PC-3 (cell line): ENCODE results near the gene ZNF646. TPM values are rescaled to one million over a fixed set of nuclear protein-coding genes. Genes with fewer than 3 reads are reported as not detected.

ENCODE experiments used
- ATAC-seq: fragments of 200-7000 bp; cut with Tn5 transposase; 2 replicates; pipeline ENCODE4 v1.9.1; 2020; ENCODE audit warnings: mild to moderate bottlenecking, moderate library complexity
- Bru-seq: library from RNA; stranded (reverse); fragments of 400-500 nt; gene quantifications from one replicate; lab custom pipeline; 2021; lab: Mats Ljungman, UMichigan
- BruChase-seq, 2 experiments: library from RNA; stranded (reverse); fragments of 400-500 nt; gene quantifications; one replicate each; lab custom pipeline; 2021; lab: Mats Ljungman, UMichigan
- BruUV-seq: library from RNA; stranded (reverse); fragments of 400-500 nt; replicated peaks from 2 replicates; lab custom pipeline; 2021; lab: Mats Ljungman, UMichigan
- CTCF ChIA-PET: fragments of 300-600 bp; sonication (Branson Sonifier 250); formaldehyde crosslinking; loops from one replicate; lab custom pipeline; 2022; ENCODE audit warnings: antibody characterized with exemption; lab: Charles Lee
- POLR2A ChIA-PET: fragments of 300-600 bp; sonication (Branson Sonifier 250); formaldehyde crosslinking; loops from one replicate; lab custom pipeline; 2022; ENCODE audit warnings: antibody characterized with exemption; ENCODE audit not compliant: unreplicated experiment; lab: Charles Lee
- DNase-seq: peaks from one replicate; pipeline ENCODE4 v3.0.0-alpha.2; 2015
- H2AFZ ChIP-seq: fragments of 300-600 bp; sonication (generic); 2 replicates; pipeline ENCODE4 v1.6.0; 2016; ENCODE audit warnings: antibody characterized with exemption, low read length
- H3F3A ChIP-seq: fragments of 300-600 bp; sonication (generic); one replicate; pipeline ENCODE4 v1.6.0; 2017; ENCODE audit warnings: antibody characterized with exemption, low read length, control low read depth, mild to moderate bottlenecking; ENCODE audit not compliant: unreplicated experiment
- H3K27ac ChIP-seq: fragments of 300-600 bp; sonication (generic); 2 replicates; pipeline ENCODE4 v1.5.1; 2016; ENCODE audit warnings: mild to moderate bottlenecking, low read length
- H3K27me3 ChIP-seq: fragments of 300-600 bp; sonication (generic); 2 replicates; pipeline ENCODE4 v1.6.1; 2016; ENCODE audit warnings: low read length, mixed read lengths
- H3K36me3 ChIP-seq: fragments of 300-600 bp; sonication (generic); 2 replicates; pipeline ENCODE4 v1.6.1; 2016; ENCODE audit warnings: low read depth, mixed run types, low read length, mixed read lengths
- H3K4me1 ChIP-seq: fragments of 300-600 bp; sonication (generic); 2 replicates; pipeline ENCODE4 v1.5.1; 2016; ENCODE audit warnings: low read length; ENCODE audit not compliant: insufficient read depth
- H3K4me2 ChIP-seq: fragments of 300-600 bp; sonication (generic); 2 replicates; pipeline ENCODE4 v1.6.0; 2016; ENCODE audit warnings: low read length
- H3K4me3 ChIP-seq: fragments of 300-600 bp; sonication (generic); 2 replicates; pipeline ENCODE4 v1.5.1; 2016; ENCODE audit warnings: mild to moderate bottlenecking, low read length, mixed read lengths
- H3K79me2 ChIP-seq: fragments of 300-600 bp; sonication (generic); 2 replicates; pipeline ENCODE4 v1.6.1; 2017; ENCODE audit warnings: low read length, mixed read lengths
- H3K9ac ChIP-seq: fragments of 300-600 bp; sonication (generic); 2 replicates; pipeline ENCODE4 v1.6.0; 2016; ENCODE audit warnings: mild to moderate bottlenecking, low read length
- H3K9me2 ChIP-seq: fragments of 300-600 bp; sonication (generic); replicated peaks from 2 replicates; pipeline ENCODE4 v1.6.1; 2016; ENCODE audit warnings: mixed run types, low read length, mixed read lengths
- H3K9me3 ChIP-seq: fragments of 300-600 bp; sonication (generic); 2 replicates; pipeline ENCODE4 v1.6.1; 2016; ENCODE audit warnings: low read length, mixed read lengths
- H4K20me1 ChIP-seq: fragments of 300-600 bp; sonication (generic); 2 replicates; pipeline ENCODE4 v1.6.1; 2016; ENCODE audit warnings: low read length, mixed read lengths
- CTCF ChIP-seq: fragments of 300-600 bp; sonication (generic); conservative IDR thresholded peaks from 2 replicates; pipeline ENCODE4 v1.5.1; 2017; ENCODE audit warnings: antibody characterized with exemption, low read depth, mild to moderate bottlenecking, low read length
- EZH2 ChIP-seq: fragments of 300-600 bp; sonication (generic); IDR thresholded peaks from one replicate; pipeline ENCODE4 v1.6.1; 2017; ENCODE audit warnings: antibody characterized with exemption, mild to moderate bottlenecking, low read length; ENCODE audit not compliant: unreplicated experiment
- EZH2phosphoT487 ChIP-seq: fragments of 300-600 bp; sonication (generic); IDR thresholded peaks from 2 replicates; pipeline ENCODE4 v1.6.1; 2018; ENCODE audit warnings: mild to moderate bottlenecking, antibody characterized with exemption, low read length, borderline replicate concordance
- intact Hi-C: fragments of 100-400 bp; cut with micrococcal nuclease; formaldehyde crosslinking; loops from 2 replicates; pipeline ENCODE4 v1.9.0; 2023
- long read RNA-seq: library from polyadenylated mRNA; unstranded; transcript quantifications from one replicate; pipeline ENCODE4 v2.0.0, GENCODE V29; 2021; ENCODE audit not compliant: unreplicated experiment
- total RNA-seq: library from RNA; depleted of rRNA; stranded (reverse); fragments of >200 nt; gene quantifications from 2 replicates; pipeline ENCODE4 v1.2.3, GENCODE V29; 2014; rRNA removed

ZNF646 gene
- total RNA-seq (5.5 and 8.5 TPM in 2 replicates), Bru-seq, nascent RNA (percentile 63 among the genes with signal in this experiment), BruChase-seq, experiment 1, labeled RNA remaining after a 6-hour chase (percentile 68 among the genes with signal in this experiment), BruChase-seq, experiment 2, labeled RNA remaining after a 2-hour chase (percentile 76 among the genes with signal in this experiment)
- long read RNA-seq, full-length matches to known transcripts = 4 of 9 reads
- long read RNA-seq, partial matches to known transcripts = 3 of 9 reads
- long read RNA-seq, other reads (novel, unspliced or antisense) = 2 of 9 reads

- Histone ChIP-seq H3K9ac (peak within 1 kb of the TSS; percentile 96), H3K79me2 (peaks cover 65% of the 10 kb centered on the region), H3K9me3 (no peaks in the 10 kb centered on the region), H2AFZ (peak within 1 kb of the TSS; percentile 97), H3K4me3 (peak within 1 kb of the TSS; percentile 81), H4K20me1 (no peaks in the 10 kb centered on the region), H3F3A (no peaks in the 10 kb centered on the region), H3K4me2 (peak within 1 kb of the TSS; percentile 99), H3K27me3 (no peaks in the 10 kb centered on the region), H3K9me2 (no peaks in the 10 kb centered on the region), H3K36me3 (peaks cover 10% of the 10 kb centered on the region), H3K4me1 (peaks cover 15% of the 10 kb centered on the region; the same call in 1 of the 2 replicates), H3K27ac (peak within 1 kb of the TSS; percentile 76)
- ATAC-seq (peak; percentile 90), DNase-seq (peak; percentile 97)
- intact Hi-C loops = loop anchor here (1.0 to 5.0 kb wide), 5 partner anchors 20 to 383 kb away; partner anchors contain the start of genes ARMC5, HSD3B7, STX4 and VKORC1
- TSS peak; percentile 75 for BruUV-seq
- ChIA-PET CTCF (interaction anchor here (0.5 to 1.6 kb wide), 2 partner anchors 89 to 106 kb away, joined by 4 to 5 read pairs; partner anchors contain the start of gene HSD3B7), POLR2A (no interaction called here)
- TF ChIP-seq EZH2 = no peak
- TF ChIP-seq EZH2phosphoT487 = no peak
- TF ChIP-seq CTCF = no peak
Measured at GRCh38 chr16:31073970-31074813, at the start of gene ZNF646, which contains the start of gene ZNF668. ZNF646 (plus strand) TSS chr16:31074422; CDS start chr16:31076325, 1,903 bp downstream. ZNF668 (minus strand) TSS chr16:31074240; CDS start chr16:31064459, 9,781 bp downstream.

GRCh38 chr16:31025339-31025738 lies 48.9 kb upstream of the ZNF646 start:
- no peak for DNase-seq
- H3K4me3 ChIP-seq = no peak overlapping the region
- no peaks in the 10 kb centered on the region for H3K27me3 ChIP-seq
- 0 out of 2 replicates have a peak overlapping the region, but pooled peaks have one; percentile 42 for H2AFZ ChIP-seq
- no peak overlapping the region for H3K27ac ChIP-seq
- H3K4me2 ChIP-seq = no peak overlapping the region
- ChIA-PET POLR2A (no interaction called here), CTCF (no interaction called here)
- TF ChIP-seq EZH2 (no peak), CTCF (no peak), EZH2phosphoT487 (no peak)
- no peak overlapping the region for H3K9ac ChIP-seq
- no TSS peak for BruUV-seq
- intact Hi-C loops = loop anchor here (10.0 kb wide), 1 partner anchor 119 kb away; no protein-coding TSS in a partner anchor
- no peaks in the 10 kb centered on the region for H3K9me3 ChIP-seq
- no peaks in the 10 kb centered on the region for H3K4me1 ChIP-seq
- H3K36me3 ChIP-seq = no peaks in the 10 kb centered on the region
- H3K79me2 ChIP-seq = no peaks in the 10 kb centered on the region
- no peaks in the 10 kb centered on the region for H4K20me1 ChIP-seq
- no peaks in the 10 kb centered on the region for H3F3A ChIP-seq
- H3K9me2 ChIP-seq = no peaks in the 10 kb centered on the region
- ATAC-seq = no peak
